ENCODE results near the gene GXYLT2. TPM values are rescaled to one million over a fixed set of nuclear protein-coding genes. Genes with fewer than 3 reads are reported as not detected.

Gene GXYLT2
- total RNA-seq, 1 experiment from 2014 or later = 6.1 TPM

Other genes starting within 250 kb of the GXYLT2 start
- gene SHQ1, start 39.6 kb upstream of the GXYLT2 start, total RNA-seq (2021; ENCODE audit: unreplicated experiment) = 21.0 TPM
- 59.8 TPM for gene PPP4R2, start 108.8 kb downstream of the GXYLT2 start, total RNA-seq (2021; ENCODE audit: unreplicated experiment)
- gene EBLN2, start 173.6 kb downstream of the GXYLT2 start, total RNA-seq (2021; ENCODE audit: unreplicated experiment) = 1.9 TPM